Cardiac fibroblast (primary cell): ENCODE measurements around the gene PTPN18.
"Not testable (repeated sequence)": the region's sequence is repeated elsewhere in the genome, so short reads cannot be mapped to it uniquely, and the experiment has no call there.

Experiments used
- DNase-seq, 2 donors: peaks; one replicate each; pipeline versions ENCODE4 v3.0.0 to v3.0.0-alpha.2; 2010; ENCODE audit warnings: low read depth in 2 of 2
- H3K4me3 ChIP-seq, 2 donors: replicated peaks in 1 of 2; 1 replicate in 1 of 2; 2 replicates in 1 of 2; pipeline ENCODE4 v1.5.1; 2011; ENCODE audit warnings: low read depth in 2 of 2, low read length in 2 of 2, mild to moderate bottlenecking in 2 of 2, moderate library complexity in 1 of 2
- CTCF ChIP-seq: IDR thresholded peaks from one replicate; pipeline ENCODE4 v1.5.1; 2011; ENCODE audit warnings: low read depth, mild to moderate bottlenecking, low read length, inconsistent platforms

Gene PTPN18

GRCh38 chr2:130318906-130319305, 37.0 kb upstream of the PTPN18 start:
- DNase-seq = no peak
- no peak for TF ChIP-seq CTCF
- H3K4me3 ChIP-seq = no peak overlapping the region

- no peak overlapping the region for H3K4me3 ChIP-seq
- TF ChIP-seq CTCF = no peak
- DNase-seq = peak in 1 of 2 donors; percentile 12
Measured at GRCh38 chr2:130319536-130319935, 36.3 kb upstream of the PTPN18 start.

- H3K4me3 ChIP-seq = no peak overlapping the region
- DNase-seq = peak; percentile 30 to 52
- TF ChIP-seq CTCF = no peak
Measured at GRCh38 chr2:130327703-130328527, 27.9 kb upstream of the PTPN18 start.

GRCh38 chr2:130328710-130329109, 27.1 kb upstream of the PTPN18 start:
- H3K4me3 ChIP-seq = no peak overlapping the region
- no peak for TF ChIP-seq CTCF
- peak in 1 of 2 donors; percentile 5 for DNase-seq

DNA sequence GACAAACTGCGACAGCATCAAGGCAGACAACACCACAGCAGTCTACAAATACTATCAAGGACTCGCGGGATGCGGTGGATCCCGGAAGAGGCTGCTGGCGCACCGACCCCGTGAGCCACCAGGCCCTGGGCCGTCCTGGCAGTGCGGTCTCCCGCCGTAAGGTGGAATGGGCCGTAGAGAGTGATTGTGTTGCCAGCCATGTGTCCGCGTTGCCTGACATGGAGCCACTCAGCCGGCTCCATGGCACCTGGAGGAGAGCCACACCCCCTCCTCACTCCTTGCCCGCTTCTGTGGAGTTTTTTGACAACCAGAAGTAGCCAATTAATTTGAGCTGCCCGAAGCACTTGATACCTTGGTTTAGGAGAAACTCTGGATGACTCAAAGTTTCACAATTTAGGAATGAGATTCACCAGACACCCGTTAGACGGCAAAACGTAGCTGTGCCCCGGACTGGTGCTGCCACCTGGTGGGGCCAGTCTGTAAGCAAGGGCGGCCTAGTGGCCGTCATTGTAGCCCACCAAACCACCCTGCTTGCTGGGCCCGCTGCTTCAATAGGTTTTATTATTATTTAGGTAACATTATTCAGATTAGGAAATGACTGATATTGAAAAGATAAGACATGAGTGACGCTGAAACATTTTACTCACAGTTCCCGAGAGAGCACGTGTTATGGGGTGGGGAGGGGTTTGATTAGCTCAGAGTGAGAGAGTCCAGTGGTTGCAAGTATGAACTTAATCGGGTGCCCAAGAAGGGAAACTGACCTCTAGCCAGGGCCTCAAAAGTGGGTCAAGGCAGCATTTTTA, 23.4 kb upstream of the PTPN18 start:
- H3K4me3 ChIP-seq = peak overlapping the region in 1 of 2 donors; percentile 5
- TF ChIP-seq CTCF = peak; percentile 97
- peak; percentile 87 to 88 for DNase-seq

DNA sequence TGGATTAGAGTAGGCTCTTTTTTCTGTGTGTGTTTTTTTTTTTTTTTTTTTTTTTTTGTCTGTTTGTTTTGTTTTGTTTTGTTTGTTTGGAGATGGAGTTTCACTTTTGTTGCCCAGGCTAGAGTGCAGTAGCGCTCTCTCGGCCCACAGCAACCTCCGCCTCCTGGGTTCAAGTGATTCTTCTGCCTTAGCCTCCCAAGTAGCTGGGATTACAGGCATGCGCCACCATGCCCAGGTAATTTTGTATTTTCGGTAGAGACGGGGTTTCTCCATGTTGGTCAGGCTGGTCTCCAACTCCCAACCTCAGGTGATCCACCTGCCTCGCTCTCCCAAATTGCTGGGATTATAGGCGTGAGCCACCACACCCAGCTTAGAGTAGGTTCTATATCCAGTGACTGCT, 22.6 kb upstream of the PTPN18 start:
- not testable (repeated sequence) for H3K4me3 ChIP-seq, DNase-seq

- no peak overlapping the region for H3K4me3 ChIP-seq
- no peak for TF ChIP-seq CTCF
- no peak for DNase-seq
Measured at GRCh38 chr2:130334026-130334425, 21.8 kb upstream of the PTPN18 start.
